Measurements from ENCODE around the gene KREMEN1. TPM values are rescaled to one million over a fixed set of nuclear protein-coding genes. Genes with fewer than 3 reads are reported as not detected.

Gene KREMEN1
- total and polyA plus RNA-seq, 9 of the 15 experiments (the other 6 are each of a cell fraction or from before 2014, with no cell fraction given) = 0.69 to 11.5 (median 4.3) TPM

DNA sequence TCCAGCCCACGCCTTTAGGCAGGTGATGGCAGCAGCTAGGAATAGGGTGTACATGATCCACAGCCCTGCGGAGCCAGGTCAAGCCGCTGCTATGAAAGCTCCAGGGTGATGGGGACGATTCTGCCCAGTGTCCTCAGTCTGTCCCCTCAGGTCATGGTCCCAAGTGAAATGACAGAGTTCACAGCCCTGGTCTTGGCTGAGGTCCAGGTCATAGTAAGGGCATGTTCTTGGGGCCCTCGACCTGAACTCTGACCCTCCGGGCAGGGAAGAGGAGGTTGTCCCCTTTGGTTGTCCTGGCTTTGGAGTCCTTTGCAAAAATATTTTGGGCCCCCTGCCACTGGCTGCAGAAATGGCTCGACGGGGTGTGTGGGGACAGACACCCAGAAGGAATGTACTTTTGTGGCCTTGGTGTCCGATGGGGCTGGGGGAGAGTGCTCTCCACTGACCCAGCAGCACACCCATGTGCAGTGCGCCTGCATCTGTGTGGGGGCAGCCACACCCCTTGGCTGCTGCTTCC lies 18.5 kb upstream of the KREMEN1 start:
- intact Hi-C loops (cut with micrococcal nuclease) = no loop called here
- ChIA-PET CTCF (ENCODE audit: low intra/inter-chr PET ratio) (no interaction called here), POLR2A (interaction anchor here (0.6 to 1.7 kb wide), 4 partner anchors 11 to 212 kb away, joined by 3 to 6 read pairs (median 4); partner anchors contain the start of gene KREMEN1)
- Histone ChIP-seq H3K27ac (ENCODE audit: extremely low read depth, low read depth, low read length) (no peak overlapping the region), H3K9me1 (ENCODE audit: control insufficient read depth, insufficient read depth, low read length) (no peaks in the 10 kb centered on the region), H3K79me2 (ENCODE audit: control insufficient read depth, insufficient read depth, low read length) (no peaks in the 10 kb centered on the region), H3K9ac (ENCODE audit: insufficient read depth in 1 of 2, low read depth in 2 of 2, low read length in 2 of 2) (no peak overlapping the region), H3K9me3 (replicated peaks; ENCODE audit: control insufficient read depth, insufficient read depth, low read depth, low read length) (no peaks in the 10 kb centered on the region), H3K4me3 (no peak overlapping the region), H3K36me3 (ENCODE audit: control insufficient read depth, insufficient read depth, low read length) (peaks cover 7% of the 10 kb centered on the region; the same call in 1 of the 3 replicates), H3K27me3 (ENCODE audit: control insufficient read depth in 2 of 2, insufficient read depth in 2 of 2, low read length in 2 of 2) (no peaks in the 10 kb centered on the region), H3K4me1 (replicated peaks in 1 of 2; ENCODE audit: control insufficient read depth in 2 of 2, insufficient read depth in 2 of 2, low read length in 2 of 2) (peaks cover 10 to 19% of the 10 kb centered on the region in 2 experiments; a peak in 4 of 5 replicates), H4K20me1 (replicated peaks; ENCODE audit: control insufficient read depth, insufficient read depth, low read length) (no peaks in the 10 kb centered on the region), H2AFZ (ENCODE audit: low read depth, low read length) (no peak overlapping the region), H3K4me2 (ENCODE audit: insufficient read depth, low read length) (no peak overlapping the region)
- FAIRE-seq (no peak), DNase-seq (ENCODE audit: extremely low read depth in 1 of 4, low spot score in 3 of 4) (no peak), ATAC-seq (no peak; the same call in 2 of the 3 replicates)
- BruUV-seq (replicated peaks) = no TSS peak
- WGBS (ENCODE audit: insufficient coverage, low coverage, missing lambda C conversion rate) = 64% methylated on average over 8 of the region's 10 CpGs
- in situ Hi-C loops (cut with MboI) = no loop called here
- no peak for TF ChIP-seq EHMT2 (IDR thresholded peaks at IDR 0.05)
- no peak for TF ChIP-seq ZNF232 (CRISPR knock-in tag; IDR thresholded peaks at IDR 0.05)
- peak; percentile 52; the same call in 1 of the 2 replicates for TF ChIP-seq NFIC (IDR thresholded peaks at IDR 0.05)
- peak; percentile 35; the same call in 1 of the 2 replicates for TF ChIP-seq POLR2G (IDR thresholded peaks at IDR 0.05; ENCODE audit: low read depth, low read length)
- TF ChIP-seq HDAC3 (IDR thresholded peaks at IDR 0.05; ENCODE audit: borderline replicate concordance, partially characterized antibody) = no peak
- no peak for TF ChIP-seq HNRNPUL1 (IDR thresholded peaks at IDR 0.05; ENCODE audit: low read length)
